ENCODE data around the gene STRN.
A peak's percentile ranks its signal among the peaks of the same experiment; 100 is the strongest.
"Not testable (repeated sequence)": the region's sequence is repeated elsewhere in the genome, so short reads cannot be mapped to it uniquely, and the experiment has no call there.

STRN gene, protein sequence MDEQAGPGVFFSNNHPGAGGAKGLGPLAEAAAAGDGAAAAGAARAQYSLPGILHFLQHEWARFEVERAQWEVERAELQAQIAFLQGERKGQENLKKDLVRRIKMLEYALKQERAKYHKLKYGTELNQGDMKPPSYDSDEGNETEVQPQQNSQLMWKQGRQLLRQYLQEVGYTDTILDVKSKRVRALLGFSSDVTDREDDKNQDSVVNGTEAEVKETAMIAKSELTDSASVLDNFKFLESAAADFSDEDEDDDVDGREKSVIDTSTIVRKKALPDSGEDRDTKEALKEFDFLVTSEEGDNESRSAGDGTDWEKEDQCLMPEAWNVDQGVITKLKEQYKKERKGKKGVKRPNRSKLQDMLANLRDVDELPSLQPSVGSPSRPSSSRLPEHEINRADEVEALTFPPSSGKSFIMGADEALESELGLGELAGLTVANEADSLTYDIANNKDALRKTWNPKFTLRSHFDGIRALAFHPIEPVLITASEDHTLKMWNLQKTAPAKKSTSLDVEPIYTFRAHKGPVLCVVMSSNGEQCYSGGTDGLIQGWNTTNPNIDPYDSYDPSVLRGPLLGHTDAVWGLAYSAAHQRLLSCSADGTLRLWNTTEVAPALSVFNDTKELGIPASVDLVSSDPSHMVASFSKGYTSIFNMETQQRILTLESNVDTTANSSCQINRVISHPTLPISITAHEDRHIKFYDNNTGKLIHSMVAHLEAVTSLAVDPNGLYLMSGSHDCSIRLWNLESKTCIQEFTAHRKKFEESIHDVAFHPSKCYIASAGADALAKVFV

DNA sequence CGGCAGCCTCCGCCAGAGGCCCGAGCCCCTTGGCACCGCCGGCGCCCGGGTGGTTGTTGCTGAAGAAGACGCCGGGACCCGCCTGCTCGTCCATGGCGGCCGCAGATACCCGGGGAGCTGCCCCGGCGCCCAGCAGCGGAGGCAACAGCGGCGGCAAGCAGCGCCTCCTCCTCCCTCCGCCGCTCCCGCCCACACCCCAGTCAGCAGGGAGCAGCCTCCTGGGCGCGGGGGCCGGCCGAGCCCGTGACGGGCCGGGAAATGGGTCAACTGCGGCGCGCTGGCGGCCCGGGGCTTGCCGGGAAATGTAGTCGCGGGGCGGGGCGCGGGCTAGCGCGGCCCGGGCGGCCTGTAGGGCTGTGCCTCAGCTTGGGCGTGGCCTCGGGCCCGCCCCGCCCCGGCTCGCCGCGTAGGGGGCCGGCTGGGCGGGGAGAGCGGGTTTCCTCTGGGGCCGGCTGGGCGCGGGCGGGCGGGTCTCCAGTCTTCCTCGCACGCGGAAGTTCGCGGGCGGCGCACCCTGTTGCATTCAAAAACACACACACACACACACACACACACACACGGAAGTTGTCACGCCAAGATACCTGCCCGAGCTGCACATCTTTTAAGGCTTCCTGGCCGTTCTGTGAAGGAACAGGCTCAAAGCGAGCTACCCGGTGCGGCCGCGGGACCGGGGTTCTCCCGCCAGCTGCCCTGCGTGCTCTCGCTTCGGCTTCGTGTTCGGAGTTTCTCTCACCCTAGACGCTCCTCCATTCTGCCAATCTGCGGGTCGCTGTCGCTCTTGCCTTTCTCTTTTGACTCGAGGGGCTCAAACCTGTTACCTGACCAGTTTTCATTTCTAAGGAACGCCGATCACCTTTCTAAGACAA is at the start of gene STRN:
Gene STRN (minus strand): TSS at position 167 of the 866 bp plus-strand sequence. CDS start 73 bp downstream, at position 94.
- peak; percentile 92 to 98 for DNase-seq (ENCODE audit: low read depth in 1 of 2, low spot score in 1 of 2)

DNA sequence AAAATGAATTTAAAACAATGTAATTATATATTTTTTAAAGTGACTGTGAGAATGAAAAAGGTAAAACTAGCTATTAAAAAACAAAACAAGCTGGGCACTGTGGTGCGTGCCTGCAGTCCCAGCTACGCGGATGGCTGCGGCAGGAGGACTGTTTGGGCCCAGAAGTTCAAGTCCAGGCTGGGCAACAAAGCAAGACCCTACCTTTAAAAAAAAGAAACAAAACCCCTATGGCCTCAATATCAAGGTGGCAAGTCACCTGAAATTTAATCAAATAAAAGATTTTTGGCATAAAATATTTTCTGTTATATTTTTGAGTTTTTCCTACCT is 46.9 kb upstream of the STRN start:
- DNase-seq (ENCODE audit: low read depth in 1 of 2, low spot score in 1 of 2): no peak

DNA sequence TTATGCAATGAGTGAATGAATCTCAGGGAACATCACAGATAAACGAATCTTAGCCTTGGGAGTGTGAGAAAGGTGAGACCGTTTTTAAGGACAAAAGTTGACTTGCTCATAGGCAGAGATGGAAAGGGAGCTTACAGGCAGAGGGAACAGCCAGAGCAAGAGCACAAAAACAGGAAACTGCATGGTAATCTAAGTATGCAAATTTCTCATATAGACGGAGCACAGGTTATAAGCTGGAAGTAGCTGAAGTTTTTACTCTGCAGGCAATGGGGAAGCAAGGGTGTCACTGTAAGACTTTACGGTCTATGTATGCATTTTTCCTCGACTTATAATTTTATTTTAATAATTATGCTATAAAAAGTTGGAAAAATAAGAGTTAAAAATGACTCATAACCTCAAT is 44.8 kb upstream of the STRN start:
- DNase-seq (ENCODE audit: low read depth in 1 of 2, low spot score in 1 of 2): no peak

DNA sequence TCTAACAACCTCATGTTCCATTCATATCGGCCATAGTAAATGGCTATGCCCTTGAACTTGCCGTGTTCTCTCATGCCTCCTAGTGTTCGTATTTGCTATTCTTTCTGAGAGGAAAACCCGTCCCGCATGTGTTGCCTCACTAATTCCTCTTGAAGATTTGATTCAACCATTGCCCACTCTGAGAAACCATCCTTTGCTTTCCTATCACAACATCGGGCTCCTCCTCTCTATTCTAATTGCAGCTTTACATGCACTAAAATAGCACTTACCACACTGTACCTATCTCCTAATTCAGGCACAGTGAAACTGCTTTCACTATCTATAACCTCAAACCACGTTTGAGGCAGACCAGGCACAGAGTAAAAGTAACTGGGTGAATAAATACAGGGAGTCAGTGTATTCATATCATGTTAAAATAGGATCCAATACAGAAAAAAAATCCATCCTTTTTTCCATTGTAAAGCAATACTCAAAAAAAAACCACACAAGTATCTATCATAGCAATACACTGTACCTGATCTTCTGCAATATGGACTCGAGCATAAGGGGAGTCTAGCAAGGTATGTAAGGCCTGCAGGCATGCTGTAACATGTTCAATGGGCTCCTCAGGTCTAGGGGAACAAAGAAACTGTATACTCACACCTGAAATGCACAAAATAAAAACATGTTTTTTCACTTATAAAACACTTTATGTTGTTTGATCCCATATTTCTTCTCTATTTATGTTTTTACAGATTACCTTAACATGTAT is 39.0 kb upstream of the STRN start:
- no peak for DNase-seq (ENCODE audit: low read depth in 1 of 2, low spot score in 1 of 2)

DNA sequence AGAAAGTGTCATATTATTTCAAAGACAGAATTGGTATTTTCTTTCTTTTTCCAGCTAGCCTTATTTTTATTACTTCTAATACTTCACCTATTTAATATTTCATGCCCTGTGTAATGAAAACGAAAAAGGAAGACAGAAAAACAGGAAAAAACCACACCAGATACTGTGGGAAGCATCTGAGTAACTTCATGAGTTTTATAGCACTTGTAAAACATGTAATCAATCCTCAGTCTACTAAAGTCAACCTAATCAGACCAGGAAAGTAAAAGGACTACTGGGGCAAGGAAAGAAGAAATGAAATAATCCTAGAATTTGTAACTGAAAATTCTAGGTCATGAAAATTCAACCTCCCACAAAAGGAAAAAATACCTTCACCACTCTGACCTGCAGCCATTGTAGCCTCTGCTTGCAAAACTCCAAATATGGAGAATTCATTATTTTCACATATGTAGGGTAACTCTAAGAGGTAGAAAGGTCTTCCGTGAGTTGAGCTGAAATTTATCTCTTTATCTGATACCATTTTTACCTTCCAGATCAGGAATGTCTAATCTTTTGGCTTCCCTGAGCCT is 34.7 kb upstream of the STRN start:
- DNase-seq (ENCODE audit: low read depth in 1 of 2, low spot score in 1 of 2): no peak

DNA sequence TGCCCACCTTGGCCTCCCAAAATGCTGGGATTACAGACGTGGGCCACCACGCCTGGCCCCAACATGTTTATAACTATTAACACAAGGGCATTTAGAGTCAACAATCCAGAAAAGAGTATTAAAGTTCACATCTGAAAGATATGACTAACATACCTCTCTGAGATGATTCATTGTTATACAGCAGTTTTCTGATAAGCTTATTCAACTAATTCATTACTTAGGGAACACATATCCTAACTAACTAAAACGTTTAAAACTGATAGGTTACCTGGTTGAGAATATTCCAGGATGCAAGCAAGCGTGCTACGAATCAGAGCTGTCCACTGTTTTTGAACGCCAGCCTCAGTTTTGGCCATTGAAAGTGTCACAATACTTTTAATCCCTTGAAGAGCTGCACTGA is 34.0 kb upstream of the STRN start:
- no peak for DNase-seq (ENCODE audit: low read depth in 1 of 2, low spot score in 1 of 2)

DNA sequence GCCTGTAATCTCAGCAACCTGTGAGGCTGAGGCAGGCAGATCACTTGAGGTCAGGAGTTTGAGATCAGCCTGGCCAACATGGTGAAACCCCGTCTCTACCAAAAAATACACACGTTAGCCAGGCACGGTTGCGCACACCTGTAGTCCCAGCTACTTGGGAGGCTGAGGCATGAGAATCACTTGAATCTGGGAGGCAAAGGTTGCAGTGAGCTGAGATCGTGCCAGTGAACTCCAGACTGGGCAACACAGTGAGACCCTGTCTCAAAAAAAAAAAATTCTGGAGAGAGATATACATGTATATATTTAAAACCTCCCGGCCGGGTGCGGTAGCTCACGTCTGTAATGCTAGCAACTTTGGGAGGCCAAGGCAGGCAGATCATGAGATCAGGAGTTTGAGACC is 33.1 kb upstream of the STRN start:
- DNase-seq (ENCODE audit: low read depth in 1 of 2, low spot score in 1 of 2): not testable (repeated sequence)

DNA sequence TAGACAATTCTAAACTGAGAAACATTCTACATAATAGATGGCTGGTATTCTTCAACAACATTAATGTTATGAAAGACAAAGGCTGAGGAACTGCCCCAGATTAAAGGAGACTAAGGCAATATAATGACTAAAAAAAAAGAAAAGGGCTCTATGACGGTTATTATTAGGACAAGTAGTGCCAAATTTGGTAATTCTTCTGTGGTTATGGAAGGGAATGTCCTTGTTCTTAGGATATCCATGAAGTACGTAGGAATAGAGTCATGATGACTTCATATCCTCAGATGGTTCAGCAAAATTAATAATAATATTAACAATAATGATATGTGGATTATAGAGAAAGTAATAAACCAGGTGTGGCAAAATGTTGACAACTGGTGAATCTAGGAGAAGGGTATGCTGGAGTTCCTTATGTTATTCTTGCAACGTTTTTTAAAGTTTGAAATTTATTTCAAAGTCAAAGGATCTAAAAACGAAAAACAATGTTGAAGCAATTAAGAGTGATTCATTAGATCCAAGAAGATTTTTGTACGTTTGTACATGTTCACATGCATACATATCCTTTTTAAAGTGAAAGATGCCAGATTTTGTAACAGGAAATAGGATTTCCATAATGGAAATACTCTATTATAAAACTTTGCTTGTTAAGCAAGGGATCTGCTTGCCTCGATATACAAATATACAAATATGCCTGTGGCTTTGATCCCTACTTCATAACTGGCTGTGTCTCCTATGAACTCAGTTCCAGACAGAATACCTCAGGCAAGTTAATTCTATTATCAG is 27.7 kb upstream of the STRN start:
- DNase-seq (ENCODE audit: low read depth in 1 of 2, low spot score in 1 of 2): no peak

DNA sequence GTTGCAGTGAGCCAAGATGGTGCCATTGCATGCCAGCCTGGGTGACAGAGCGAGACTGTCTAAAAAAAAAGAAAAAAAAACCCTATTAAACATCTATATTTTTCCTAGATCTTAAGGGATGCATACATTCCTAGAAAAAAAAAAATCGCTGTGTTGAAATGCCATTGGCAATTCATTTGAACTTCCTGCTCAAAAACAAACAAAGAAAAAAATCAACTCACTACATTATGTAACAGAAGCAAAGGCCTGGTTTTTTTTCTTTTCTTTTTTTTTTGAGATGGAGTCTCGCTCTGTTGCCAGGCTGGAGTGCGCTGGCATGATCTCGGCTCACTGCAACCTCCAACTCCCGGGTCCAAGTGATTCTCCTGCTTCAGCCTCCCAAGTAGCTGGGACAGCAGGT is 21.7 kb upstream of the STRN start:
- no peak for DNase-seq (ENCODE audit: low read depth in 1 of 2, low spot score in 1 of 2)

DNA sequence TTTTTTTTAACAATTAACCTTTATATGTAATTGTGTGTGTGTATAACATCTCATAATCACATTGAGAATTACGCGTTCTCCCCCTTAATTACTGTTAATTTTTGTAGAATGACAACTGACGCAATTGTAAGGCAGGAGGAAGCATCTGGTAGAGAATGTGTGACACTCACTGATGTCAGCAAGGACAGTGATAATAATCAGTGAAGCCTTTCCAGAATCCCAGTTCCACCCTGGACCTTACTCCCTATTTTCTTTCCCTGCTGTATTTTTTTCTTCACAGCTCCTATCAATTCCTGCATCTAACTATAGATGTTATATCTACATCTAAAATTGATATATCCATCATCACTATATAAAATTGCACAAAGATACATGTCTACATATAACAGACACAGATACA is 16.1 kb upstream of the STRN start:
- no peak for DNase-seq (ENCODE audit: low read depth in 1 of 2, low spot score in 1 of 2)

DNA sequence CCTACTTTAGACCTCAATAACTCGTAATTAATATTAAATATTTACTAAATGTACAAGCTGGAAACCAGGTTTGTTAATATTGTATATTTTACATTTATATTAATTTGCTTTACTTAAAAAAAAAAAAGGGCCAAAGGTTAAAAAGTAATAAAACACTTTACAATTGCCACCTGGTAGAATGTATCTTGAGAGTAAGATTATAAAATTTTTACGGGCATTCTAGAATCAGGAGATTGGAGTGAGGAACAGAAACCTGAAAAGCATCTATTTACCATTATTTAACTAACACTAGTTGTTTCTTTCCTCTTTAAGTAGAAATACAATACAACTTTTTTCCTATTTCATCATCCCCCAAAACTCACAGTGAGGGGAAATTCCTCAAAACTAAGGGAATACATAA is 15.6 kb upstream of the STRN start:
- no peak for DNase-seq (ENCODE audit: low read depth in 1 of 2, low spot score in 1 of 2)

DNA sequence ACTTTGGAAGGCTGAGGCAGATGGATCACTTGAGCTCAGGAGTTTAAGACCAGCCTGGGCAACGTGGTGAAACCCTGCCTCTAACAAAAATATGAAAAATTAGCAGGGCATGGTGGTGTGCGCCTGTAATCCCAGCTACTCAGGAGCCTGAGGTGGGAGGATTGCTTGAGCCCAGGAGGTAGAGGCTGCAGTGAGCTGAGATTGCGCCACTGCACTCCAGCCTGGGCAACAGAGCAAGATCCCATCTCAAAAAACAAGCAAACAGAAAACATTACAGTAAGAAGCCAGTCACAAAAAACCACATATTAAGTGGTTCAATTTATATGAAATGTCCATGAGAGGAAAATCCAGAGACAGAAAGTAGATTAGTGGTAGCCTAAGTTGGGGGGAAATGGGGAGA is 12.7 kb upstream of the STRN start:
- not testable (repeated sequence) for DNase-seq (ENCODE audit: low read depth in 1 of 2, low spot score in 1 of 2)

DNA sequence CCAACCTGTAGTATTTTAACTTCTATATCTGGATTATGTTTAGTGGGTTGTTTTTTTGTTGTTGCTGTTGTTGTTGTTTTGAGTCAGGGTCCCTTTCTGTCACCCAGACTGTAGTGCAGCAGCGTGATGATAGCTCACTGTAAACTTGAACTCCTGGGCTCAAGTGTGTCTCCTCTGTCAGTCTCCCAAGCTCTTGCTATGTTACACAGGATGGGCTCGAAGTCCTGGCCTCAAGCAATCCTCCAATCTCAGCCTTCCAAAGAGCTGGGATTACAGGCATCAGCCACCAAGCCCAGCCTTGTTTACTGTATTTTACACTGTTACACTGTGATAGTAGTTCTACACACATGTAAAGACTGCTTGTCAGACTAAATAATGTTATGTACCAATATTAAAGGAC is 9.7 kb upstream of the STRN start:
- no peak for DNase-seq (ENCODE audit: low read depth in 1 of 2, low spot score in 1 of 2)

DNA sequence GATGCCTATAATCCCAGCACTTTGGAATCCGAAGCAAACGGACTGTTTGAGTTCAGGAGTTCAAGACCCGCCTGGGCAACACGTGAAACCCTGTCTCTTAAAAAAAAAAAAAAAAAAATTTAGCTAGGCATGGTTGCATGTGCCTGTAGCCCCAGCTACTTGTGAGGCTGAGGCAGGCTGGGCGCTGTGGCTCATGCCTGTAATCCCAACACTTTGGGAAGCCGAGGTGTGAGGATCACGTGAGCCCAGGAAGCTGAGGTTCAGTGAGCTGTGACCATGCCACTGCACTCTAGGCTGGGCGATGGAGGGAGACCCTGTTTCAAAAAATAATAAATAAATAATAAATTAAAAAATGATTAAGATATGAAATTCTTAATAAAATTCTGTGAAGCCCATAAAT is 9.0 kb upstream of the STRN start:
- no peak for DNase-seq (ENCODE audit: low read depth in 1 of 2, low spot score in 1 of 2)

DNA sequence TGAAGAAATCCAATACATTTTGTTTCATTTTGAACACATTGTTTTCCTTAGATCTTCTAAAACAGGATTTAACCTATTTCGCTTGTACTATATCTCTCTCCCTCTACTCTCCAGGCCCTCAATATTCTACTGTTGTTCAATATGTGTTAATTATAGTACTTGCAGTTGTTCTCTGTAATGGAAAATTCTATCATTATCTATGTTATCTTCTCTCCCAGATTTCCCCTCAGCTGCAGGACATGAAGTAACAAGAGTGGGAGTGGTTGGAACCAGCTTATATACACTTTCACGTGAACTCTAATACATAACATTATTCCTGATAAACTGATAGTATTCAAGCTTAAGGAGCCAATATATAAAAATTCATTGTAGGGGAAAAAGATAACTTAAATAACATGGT is 7.0 kb upstream of the STRN start:
- no peak for DNase-seq (ENCODE audit: low read depth in 1 of 2, low spot score in 1 of 2)

DNA sequence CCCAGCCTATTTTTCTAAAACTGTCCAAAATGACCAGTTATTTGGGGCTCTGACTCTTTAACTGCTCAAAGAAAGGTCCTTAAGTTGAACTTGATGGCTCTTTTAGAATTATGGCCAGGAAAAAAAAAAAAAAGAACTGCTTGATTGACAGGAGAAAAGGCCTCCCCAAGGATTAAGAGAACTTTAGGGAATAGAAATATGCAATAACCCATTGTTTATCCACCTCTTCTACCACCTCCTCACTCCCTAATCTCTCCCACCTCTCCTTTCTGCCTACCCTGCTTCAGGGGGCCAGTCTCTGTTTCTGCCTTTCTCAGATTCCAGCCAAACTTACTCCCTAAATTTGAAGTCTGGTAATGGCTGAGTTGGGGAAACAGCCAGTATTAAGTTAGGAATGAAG is 5.7 kb upstream of the STRN start:
- no peak for DNase-seq (ENCODE audit: low read depth in 1 of 2, low spot score in 1 of 2)

DNA sequence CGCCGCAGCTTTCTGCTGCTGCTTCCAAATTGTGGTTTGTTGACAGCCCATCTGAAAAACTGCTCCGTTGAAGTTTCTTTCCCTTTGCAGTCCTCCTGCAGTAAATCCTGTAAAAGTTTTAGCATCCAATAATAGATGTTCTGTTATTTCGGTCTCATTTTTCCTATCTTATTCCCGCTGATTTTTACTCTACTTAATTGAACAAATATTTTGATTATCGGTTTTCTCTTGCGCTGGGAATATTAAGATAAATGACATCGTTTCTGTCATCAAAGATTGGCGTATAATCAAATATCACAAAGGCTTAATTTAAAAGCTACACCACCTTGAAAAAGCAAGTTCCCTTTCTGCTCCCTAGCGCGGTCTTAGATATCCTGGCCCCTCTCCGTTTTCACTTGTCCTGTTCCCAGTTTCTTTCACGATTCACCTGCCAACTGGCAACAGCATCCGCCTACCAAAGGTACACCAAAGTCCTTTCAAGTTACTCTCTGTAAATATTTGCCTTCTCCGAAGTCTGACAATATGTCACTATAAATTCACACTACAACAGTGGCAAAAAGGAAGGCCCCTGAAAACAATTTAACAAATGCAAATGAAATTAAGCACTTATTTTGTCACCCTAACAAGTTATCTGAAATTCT is 1.0 kb upstream of the STRN start:
- DNase-seq (ENCODE audit: low read depth in 1 of 2, low spot score in 1 of 2): no peak

DNA sequence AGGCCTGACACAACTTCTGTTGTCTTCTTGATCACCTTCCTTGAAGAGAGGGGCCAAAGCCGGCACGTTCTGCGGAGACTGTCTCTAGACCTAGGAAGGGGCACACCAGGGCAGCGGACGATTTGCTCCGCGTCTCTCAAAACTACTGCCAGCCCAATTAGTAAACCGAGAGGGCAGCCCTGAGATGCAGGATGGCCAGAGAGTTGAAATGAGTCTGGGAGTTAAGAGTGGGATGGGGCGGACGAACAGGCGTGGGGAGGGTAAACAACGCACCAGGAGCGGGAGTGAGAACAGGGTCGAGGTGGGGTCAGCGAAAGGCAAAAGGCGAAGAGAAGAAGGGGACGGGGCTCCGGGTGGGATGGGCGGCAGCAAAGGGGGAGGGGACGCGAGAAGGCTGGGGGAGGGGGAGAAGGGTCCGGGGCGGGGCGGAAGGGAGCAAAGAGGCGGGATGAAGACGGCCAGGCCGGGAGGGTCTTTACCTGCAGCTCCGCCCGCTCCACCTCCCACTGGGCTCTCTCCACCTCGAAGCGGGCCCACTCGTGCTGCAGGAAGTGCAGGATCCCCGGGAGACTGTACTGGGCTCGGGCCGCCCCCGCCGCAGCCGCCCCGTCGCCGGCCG is 476 bp downstream of the STRN start:
- DNase-seq (ENCODE audit: low read depth in 1 of 2, low spot score in 1 of 2): peak; percentile 8 to 32

DNA sequence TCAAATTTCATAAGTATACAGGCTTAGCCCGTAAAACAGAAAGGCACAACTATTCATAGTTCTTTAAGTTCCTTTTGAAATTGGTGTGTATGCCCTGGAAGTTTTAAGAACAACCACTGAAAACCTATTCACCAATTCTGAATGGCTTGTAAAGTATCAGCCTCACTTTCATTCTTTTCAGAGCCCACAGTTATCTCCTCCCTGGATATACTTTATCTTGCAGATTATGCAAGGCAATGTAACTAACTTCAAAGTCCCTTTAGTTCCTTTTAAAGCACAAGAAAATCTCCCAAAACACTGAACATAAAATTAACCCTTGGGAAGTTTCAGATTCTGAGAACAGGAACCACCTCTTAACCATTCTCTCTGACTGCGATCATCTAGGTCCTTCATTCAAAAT is 1.1 kb downstream of the STRN start:
- DNase-seq (ENCODE audit: low read depth in 1 of 2, low spot score in 1 of 2): no peak
